HL-60/S4 treated with phorbol 12-myristate 13-acetate at 8.2 ng/mL for 4 days and 3 days (cell line): ENCODE measurements around the gene LAMA5.

ENCODE experiments used
- in situ Hi-C: fragments of 300-500 bp; cut with MboI; formaldehyde crosslinking; loops from 2 replicates; pipeline ENCODE4 v1.15.0; 2022; ENCODE audit warnings: low sequenced_read_pairs

LAMA5 gene

DNA sequence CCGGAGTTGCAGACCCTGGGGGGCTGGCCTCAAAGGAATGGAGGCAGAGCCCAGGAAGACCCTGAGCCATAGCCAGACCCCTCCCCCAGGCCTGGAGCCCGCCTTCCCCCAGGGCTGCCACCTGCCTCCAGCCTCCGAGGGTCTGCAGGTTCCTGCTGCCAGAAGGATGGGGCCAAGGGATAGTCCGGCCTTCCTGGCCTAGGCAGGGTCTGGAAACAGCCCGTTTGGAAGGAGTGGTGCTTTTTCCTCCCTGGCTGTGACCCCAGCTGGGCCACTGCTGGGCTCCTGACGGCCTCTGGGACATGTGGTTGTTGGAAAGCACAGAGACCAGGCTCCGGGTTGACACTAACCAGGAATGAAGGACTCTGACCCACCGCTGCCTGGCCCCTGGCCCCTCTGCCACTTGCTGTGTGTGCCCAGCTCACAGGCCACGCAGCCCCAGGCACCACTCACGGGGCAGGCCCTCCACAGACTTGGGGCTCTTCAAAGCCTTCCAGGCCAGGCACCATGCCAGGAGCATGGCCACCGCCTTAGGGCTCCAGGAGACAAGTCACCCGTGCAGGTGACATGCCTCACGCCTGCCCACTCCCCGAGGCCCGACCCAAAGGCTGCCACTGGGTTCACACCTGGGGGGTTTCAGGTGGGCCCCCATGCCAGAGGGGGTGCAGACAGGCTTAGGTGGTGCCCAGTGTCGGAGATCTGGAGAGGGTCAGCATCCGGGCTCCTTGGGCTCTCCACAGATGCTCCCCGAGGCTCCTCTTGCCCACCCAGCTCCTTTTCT is 3.9 kb upstream of the LAMA5 start:
- in situ Hi-C loops, result no loop called here

DNA sequence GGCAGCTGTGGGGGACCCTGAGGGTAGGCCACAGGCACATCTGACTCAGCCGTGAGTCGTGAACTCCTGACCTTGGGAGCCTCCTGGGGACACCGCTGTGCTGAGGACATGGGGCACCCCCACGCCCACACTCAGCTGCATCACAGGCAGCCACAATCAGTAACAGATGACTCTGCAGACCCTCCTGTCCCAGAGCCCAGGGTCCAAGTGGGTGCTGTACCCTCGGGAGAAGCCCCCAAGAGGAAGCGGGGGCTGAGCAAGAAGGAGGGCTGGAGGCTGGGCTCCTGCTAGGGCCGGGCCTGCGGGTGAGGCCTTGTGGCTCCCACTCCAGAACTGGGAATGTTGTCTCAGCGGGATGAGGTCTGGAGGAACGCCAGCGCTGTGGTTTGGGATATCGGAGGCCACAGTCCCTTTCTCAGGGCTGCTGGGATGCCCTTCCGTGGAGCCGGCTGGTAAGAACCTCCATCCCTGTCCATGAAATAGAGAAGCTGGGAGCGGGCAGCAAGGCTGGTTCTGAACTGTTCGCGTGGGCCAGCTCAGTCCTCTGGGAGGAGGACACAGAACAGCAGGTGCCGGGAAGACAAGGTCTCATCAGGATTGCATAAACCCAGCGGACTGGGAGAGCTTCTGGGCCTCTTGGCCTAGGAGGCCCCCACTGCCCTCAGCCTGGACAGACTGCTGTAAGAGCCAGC is 3.1 kb upstream of the LAMA5 start:
- in situ Hi-C loops, result no loop called here

DNA sequence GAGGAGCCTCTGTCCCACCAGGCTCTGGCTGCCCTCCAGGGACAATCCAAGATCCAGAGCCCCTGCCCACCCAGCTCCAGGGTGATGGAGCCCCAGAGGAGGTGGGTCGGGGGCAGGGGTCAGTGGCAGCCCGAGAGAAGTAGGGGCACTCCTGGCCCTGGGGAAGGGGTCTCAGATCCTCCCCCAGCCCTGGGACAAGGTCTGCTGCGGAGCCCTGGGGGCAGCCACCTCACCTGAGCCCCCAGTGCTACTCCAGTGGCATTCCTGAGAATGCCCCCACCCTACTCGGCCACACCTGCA is 2.7 kb upstream of the LAMA5 start:
- in situ Hi-C loops, result no loop called here

DNA sequence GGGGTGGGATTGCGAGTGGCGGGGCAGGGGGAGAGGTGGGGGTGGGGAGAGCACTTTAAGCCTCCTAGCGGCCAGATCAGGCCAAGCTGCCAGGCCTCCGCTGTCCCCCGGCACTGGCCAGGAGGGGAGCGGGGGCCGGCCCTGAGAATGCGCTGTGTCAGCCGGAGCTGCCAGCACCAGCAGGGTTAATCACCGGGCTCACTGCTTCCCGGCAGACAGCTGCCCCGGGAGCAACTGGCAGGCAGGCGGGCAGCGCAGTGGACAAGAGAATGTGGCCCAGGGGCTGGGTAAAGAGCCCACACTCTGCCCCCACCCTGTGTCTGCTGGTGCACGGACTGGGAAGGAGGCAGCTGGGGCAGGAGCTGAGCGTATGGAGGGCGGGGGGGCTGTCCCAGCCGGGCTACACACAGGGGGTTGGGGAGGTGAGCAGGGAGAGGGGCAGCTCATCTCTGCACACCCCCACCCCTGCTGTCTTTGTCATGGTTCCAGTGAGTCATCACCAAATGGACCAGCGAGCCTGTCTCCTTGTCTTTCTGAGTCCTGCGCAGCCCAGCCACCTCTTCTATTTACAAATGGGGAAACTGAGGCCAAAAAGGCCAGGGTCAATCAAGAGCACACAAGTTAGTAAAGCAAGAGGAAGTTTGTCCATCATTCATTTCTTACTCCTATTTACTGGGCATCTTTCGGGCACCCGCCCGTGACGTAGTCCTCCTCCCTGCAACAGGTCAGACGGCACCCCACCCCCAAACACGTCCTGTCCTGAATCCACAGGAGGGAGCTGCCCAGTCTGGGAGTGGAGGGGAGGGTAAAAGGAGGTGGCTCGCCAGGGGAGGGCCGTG is 2.1 kb upstream of the LAMA5 start:
- in situ Hi-C loops, result no loop called here

DNA sequence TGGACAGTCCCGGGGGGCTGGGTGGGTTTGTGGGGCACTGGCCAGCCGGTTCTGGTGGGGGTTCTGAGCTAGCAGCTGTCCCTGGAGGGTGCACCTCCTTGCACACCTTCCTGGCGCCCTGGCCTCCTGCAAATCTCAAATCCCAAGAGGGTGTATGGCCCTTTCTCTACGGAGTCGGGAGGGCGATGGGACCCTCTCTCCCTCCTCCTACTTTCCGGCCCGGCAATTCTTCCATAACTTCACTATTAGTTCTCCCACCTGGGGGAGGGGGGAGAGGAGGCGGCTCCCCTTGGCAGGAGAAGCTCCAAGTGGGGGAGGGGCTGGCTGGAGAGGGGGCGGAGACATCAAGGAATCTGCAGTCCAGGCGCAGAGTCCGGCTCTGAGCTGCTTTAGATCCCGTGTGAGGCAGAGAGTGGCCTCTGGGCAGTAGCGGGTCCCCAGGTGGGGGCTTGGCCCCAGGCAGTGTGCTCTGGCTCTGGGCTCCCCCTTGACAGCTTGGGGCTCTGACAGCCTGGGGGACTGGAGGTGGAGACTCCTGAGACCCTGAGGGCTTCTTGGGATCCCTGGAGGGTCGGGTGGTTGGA is 1.4 kb upstream of the LAMA5 start:
- in situ Hi-C loops, result no loop called here

DNA sequence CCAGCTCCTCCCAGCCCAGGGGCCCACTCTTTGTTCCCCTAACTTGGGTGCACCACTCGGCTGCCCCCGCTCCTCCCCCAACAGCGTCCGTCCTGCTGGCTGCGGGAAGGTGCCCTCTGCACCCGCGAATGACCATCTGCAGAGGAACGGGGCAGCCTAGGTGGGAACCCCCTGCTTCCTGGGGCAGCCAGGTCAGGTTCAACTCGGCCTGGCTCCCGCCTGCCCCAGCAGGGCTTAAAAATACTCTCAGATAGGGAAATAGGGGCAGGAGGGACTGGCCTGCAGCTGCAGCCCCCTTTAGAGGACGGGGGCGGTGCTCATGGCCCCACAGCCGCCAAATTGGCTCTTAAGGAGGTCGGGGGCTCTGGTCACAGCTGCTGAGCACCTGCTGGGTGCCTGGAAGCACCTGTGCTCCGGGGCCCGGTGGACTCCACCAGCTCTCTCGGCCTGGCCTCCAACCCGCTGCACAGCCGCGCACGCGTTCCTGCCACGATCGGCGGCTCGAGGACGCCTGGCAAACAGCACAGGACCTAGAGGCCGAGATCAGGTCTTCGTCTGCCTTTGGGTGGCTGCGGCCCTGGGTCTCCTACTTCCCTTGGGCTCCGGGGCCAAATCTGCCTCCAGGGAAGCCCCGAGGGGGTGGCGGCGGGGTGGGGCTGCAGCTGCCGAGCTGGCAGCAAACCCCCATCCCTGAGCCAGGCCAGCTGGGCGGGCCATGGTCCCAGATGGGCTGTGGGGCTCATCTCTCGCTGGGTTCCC is 700 bp upstream of the LAMA5 start:
- in situ Hi-C loops, result no loop called here

DNA sequence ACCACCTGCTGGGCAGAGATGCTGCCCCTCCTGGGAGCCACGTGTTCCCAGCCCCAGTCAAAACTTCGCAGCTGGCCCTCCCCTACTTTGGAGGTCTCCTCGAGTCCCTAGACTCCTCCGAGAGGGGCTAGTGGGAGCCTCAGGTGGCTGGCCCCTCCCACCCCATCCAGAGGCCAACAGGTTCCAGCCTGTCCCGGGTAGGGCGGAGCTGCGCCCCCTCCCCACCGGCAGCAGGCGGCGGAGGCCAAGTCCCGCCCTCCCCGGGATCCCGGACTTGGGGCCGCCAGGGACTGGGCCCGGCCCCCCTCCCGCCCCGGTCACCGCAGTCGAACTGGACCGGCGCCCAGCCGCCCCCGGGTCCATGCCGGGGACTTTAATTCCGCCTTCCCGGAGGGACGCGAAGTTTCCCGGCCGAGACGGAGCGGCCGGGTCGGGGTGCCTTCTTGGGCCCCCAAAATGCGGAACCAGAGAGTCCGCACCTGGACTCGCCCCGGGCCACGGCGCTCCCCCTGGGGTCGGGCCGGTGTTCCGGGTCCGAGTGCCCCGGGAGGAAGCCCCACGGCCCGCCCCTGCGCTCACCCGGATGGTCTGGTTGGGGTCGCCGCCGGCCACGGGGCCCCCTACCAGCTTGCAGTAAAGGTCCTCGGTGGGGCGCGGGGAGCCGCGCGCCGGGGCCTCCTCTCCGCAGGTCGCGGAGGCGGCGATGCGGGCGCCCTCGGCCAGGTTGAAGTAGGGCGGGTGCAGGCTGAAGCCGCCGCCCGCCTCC is 559 bp downstream of the LAMA5 start:
- in situ Hi-C loops, result no loop called here

DNA sequence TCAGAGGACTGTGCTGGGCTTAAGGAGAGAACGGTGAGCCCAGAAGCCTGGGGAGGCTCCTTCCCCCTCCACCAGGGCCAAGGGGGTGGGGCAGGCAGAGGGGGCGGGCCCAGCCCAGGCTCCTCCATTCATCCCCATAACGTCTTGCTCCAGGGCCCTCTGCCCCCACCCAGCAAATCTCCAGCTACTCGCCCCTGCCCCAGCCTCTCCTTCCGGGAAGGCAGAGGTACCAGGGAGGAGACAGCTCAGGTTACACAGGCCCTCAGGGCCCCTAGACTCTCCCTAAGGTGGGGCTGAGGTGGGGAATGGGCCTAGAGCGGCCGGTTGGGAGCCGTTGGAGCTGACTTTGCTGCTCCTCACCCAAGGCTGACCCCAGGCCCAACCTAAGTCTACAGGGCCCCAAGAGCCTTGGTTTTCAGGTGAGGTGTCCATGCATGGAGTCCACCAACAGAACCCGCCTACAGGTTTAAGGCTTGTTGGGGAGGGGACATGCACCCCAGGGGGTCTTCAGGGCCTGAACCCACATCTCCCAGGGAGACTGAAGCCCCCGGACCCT is 1.2 kb downstream of the LAMA5 start:
- in situ Hi-C loops, result no loop called here

DNA sequence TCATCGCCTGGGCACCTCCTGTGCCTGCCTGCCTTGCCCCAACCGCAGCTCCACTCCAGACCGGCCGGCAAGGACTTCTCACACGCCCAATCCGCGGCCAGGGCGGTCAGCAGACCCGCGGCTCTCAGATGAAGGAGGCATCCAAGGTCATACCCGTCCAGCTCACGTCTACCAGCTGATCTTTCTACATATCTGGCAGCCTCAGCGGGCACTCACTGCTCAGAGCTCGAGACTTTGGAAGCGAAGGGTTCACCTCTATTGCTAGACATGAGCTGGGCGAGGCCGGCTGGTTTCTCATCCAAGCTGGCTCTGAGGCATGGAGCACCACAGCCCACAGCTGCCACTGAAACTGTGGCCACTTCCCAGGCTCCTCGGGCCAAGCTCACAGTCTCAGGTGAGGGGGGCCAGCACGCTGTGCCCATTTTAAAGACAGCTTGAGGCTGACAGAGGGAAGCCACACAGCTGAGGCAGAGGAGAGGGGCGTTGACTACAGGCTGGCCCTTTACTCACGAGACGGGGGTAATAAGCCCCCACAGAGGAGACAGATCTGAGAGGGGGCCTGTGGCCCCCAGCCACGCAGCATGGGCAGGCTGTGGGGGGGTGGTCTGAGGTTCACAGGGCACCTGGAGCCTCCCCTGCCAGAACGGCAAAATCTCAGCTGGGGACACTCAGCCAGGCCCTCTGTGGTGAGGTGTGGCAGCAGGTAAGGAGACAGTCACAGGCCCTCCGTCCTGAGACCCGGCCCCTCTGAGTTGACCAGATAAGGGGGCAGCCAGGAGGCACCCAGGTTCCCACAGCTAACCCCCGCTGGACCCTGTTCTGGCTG is 2.0 kb downstream of the LAMA5 start:
- in situ Hi-C loops, result no loop called here

DNA sequence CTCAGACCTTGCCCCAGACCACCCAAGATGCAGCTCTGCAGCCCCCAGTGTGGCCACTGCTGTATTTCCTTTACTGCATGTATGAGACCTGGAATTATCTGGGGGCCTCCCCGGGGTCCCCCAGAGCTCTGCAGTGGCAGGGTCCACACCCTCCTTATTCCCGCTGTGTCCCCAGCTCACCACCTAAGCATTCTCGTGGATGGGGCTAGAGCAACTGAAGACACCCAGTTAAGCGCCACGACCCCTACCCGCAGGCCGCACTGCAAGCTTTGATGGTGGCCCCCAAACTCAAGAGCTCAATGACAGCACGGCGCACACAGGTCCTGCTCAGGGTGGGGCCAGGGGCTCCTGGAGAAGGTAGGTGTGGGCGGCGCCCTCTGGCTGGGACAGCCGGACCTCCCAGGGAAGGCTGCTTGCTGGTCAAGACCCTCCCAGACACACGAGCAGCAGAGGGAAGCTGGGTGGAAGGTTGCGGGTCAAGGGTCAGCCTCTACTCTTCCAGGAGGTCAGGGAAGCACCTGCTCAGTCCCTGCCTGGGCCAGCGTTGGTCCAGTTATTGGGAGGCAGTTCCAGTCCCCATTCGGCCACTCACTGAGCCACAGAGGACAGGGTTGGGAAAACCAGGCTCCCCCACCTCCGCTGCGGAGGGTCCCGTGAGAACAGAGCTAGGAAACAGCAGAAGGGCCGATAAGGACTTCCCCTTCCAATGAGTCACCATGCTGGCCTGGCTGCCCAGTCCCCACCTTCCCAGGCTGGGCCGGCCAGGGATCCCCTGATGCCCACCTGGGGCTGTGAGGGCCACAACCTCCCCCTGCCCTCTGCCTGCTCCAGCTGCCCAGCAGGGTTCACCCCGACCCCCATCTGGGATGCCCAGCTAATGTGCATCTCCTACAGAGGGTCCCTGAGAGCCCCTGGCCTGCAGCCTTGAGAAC is 2.9 kb downstream of the LAMA5 start:
- in situ Hi-C loops, result no loop called here

DNA sequence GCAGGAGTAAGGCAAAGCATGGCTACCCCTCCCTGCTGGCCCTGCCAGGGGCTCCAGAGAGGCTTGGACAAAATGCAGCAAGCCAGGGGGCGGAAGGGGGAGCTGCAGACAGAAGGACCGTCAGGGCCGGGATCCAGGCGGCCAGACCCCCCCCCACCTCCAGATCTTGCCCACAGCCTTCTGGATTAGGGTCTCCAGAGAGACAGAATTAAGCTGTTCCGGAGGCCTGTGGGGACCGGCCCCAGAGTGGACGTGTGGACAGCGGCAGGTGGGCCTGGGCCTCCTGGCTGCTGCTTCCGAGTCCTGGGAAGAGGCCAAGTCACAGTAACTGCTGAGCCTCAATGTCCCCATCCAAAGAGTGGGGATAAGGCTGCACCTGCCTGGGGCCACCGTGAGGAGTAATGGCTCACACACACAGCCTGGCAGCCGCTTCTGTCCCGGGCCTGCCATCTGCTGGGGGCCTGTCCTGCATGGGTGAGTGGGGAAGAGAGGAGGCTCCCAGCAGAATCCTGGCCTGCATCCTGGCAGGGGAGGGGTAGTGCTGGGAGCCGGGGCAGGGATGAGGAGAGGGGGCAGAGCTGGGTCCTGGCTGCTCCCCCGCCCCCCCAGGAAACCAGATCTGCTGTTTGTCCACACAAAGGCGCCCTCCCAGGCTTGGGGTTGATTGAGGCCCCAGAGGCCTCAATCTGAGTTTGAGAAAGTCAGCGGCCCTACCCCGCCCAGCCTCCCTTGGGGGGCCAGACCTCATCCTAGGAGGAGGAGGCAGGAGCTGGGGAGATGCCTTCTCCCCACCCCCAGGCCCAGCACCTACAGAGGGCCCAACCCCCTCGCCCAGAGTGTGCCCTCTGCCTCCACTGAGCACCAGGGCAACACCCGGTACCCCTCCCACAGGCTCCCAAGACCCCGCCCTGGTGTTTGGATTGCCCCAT is 3.9 kb downstream of the LAMA5 start:
- in situ Hi-C loops, result no loop called here

DNA sequence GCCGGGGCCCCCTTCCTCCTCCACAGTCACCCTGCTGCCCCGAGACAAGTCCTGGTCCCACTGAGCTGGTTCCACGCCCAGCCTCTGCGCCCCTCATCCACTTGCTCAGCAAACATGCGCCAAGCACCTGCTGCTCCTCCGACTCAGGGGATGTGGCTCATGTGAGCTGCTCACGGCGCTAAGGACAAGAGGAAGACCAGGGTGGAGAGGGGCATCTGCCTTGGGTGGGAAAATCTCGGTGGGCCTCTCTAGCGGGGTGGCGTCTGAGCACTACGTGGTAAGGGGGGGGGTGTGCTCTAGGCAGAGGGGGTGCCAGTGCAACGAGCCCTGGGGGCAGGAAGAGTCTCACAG is 4.5 kb downstream of the LAMA5 start:
- in situ Hi-C loops, result no loop called here

DNA sequence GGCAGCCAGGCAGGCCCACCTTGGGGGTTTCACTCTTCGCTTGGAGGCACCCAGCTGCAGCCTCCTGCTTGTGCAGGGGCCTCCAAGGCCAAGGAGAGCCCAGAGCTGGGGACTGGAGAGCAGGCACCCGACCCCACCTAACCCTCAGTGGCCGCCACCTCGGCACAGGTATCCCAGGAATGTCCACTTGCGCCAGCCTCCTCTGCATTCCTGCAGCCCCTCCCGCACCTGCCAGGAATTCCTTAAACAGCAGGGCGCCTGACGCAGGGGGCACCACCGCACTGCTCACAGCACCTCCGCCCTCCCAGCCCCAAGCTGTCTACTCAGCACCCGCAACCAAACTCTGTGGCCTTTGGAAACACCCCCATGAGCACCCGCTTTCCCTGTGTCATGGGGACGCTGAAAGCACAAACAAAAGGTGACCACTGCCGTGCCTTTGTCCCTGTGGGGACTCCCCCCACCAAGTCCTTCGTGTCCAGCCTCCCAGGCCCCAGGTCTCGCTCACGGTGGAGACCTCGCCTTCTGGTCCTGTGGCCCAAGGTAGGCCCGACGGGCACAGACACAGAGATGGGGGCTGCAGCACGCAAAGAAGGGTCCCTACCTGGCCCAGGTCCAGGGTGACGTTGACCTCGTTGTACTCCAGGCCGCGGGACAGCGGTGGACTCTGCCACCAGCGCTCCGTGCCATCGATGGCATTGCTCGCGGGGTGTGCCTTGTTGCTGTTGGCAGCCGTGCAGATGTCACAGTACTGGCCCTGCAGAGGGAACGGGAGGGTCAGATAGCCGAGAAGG is 5.1 kb downstream of the LAMA5 start:
- in situ Hi-C loops, result no loop called here

DNA sequence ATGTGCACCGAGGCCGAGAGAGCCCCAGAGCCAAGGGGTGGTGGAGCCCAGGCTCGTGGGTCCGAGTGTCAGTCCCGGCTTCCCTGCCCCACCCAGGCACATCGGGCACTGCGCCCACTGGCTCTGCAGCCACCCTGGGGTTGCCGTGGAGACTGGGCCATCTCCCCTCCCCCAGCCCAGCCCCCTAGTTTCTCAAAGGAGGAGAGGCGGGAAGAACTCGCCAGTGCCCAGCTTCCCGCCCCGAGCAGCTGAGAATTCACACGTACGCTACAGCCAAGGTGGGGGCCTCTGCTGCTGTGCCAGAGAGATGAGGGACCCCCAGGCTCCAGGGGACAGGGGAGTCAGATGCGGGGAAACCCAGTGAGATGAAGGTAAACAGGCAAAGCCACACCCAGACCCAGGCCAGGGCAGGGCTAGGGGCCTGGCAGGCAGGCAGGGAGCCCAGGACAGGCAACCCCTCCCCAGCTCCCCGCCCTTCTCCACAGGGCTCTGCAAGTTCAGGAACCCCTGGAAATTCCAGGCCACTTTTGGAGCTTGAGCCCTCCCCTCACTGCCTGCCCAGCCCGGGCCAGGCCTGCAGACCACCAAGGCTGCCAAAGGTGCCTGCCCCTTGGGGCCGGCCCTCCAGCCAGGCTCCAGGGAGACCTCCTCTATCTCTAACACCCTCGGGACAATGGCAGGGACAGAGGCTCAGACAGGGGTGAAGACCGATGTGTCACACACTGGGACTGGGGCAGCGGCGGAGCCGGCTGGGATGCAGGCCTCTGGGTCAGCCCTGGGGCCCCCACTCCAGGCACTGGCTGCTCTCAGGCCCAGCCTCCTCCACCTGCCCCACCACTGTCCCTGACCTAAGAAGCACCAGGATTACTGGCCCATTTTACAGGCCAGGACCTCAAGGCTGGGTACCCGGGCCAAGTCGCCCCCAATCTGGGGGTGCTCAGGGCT is 6.0 kb downstream of the LAMA5 start:
- in situ Hi-C loops, result no loop called here
